HG03442 (cell line): ENCODE results near the gene MARF1.

ENCODE experiments used
- ATAC-seq: cut with Tn5 transposase; IDR thresholded peaks from one replicate; pipeline ENCODE4 v1.9.1; 2021; ENCODE audit warnings: mild to moderate bottlenecking, moderate library complexity; ENCODE audit not compliant: unreplicated experiment

MARF1 gene

GRCh38 chr16:15601212-15601879 lies 41.6 kb downstream of the MARF1 start:
- ATAC-seq = no peak

DNA sequence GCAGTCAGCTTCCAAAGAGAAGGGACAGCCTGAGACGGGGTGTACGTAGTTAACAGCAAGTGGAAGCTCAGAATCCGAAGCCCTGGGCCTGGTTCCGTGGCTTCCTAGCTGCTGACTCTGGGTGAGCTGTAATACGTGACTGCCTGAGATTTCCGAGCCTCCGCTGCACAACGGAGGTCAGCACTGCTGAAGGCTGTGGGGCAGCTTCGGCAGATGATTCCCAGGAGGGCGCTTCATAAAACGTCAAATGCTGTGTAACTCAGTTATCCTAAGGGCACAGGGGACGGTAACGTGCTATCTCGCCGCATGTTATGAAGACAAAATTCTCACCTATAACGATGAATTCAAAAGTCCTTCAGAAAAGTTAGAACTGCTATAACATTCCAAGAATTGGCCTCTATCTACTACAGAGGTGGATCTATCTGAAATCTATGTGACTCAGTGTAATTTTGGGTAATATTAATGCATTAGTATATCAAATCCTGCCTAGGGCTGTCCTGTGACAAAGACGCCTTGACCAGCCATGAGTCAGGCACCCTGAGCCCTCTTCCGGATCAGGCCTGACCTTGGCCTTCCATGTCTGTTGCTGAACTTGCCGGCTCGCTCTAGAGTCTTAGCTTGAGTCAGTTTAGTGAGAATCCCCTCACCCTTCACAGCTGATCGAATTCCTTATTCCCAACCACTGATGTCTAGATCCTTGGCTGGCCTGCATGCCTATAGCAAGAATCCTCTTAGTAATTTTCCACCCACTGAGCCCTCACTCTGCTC lies 43.5 kb downstream of the MARF1 start:
- no peak for ATAC-seq

DNA sequence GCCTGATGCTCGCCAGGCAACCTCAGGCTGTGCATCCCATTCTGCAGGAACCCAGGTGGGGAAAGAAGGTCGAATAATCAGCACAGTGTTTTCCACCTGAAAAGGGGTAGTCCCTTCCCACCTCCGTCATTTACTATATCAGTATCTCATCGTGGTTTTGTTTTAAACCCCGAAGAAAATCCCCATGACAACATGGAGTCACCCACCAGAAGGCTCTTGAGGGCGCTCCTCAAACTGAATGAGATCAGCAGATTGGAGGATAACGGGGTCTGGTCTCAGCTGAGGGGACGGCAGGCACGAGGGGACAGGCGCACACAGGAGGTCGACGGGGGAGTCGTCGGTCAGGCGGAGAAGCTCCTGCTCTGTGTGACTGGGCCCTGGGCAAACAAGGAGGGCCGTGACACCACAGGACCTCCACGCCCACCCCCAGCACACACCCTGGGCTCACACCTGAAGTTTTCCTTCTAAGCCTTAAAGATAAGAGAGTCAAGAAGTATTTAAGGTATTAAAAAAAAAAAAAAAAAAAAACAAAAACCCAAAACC lies 44.2 kb downstream of the MARF1 start:
- ATAC-seq = no peak

DNA sequence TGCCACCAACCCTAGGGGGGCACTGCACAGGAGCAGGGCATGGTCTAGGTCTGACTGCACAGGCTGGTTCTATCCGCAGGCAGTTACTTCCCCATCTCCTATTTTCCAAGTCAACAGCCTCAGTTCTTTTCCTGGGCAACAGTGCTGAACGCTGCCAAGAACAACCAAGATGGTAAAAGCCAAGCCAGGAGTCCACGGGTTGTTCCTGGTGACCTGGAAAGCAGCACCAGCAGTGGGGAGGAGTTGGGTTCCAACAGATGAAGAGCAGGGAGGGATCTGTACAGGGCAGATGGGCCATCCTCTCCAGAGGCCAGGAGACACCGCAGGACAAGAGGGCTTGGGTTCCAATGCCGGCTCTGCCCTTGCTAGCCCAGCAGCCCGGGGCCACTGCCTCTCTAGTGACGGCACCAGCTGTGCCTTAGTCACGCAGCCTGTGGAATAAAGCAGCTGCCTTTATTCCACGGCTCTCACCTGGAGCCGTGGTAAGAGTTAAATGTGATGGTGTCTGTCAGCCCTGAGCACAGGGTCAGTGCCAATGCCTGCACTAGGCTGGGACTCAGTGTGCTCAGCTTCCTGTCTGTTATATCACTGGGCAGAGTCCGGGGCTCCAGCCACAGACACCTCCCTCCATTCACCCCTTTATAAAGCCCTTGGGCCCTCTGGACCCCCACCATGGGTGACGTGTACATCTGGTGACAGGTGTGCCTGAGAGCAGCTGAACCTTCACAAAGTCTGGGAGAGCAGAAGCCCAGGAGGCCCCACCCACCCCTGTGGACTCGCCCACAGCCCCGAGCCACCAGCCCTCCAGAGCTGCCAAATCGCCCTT lies 44.9 kb downstream of the MARF1 start:
- no peak for ATAC-seq

- ATAC-seq = no peak
Observed at GRCh38 chr16:15597135-15597534, 45.8 kb downstream of the MARF1 start.

GRCh38 chr16:15594711-15595320 lies 48.1 kb downstream of the MARF1 start:
- ATAC-seq = no peak

- ATAC-seq = no peak
Observed at GRCh38 chr16:15593235-15593634, 49.7 kb downstream of the MARF1 start.

DNA sequence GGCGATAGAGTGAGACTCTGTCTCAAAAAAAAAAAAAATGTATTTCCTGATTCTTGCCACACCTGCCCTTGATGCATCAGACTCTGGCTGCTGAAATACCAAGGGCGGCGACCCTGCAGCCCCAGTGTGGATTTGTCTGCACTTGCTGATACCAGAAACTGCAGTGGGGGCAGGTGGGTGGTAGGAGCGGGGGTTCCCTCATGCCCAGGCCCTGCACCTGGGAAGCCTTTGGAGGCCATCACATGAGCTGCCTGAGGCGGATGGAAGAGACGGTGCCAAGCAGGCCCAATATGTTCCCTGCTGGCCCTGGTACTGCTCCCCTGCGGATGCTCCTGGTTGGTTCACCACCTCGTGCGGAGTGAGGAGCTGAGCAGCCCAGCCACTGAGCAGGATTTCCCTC lies 50.6 kb downstream of the MARF1 start:
- no peak for ATAC-seq

DNA sequence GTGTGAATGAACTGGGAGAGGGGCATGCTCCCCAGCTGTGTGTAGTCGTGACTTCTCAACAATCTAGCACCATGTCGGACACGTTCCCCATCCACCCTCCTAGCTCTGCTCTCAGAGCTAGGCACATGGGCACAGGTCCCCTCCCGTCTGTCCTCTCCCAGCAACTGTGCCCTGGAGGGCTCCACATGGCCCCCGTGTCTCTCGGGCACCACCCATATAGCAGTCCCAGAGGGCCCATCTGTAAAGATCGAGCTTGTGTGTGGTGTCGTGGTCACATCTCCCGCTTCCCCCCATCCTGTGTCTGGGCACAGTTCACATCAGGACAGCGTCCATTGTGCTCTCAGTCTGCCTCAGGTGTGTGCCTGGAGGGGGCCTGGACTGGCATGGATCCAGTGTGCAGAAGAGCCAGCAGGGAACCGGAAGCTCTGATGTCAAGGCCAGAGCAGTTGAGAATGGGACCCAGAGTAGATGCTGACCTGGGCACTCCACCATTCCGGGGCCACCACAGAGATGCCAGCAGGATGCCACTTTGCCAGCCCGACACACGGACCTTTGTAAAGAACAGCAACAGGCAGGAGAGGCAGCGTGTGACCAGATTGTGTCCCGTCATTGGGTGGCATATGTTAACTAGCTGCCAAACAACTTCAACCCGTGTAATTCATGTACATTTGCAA lies 55.7 kb downstream of the MARF1 start:
- no peak for ATAC-seq

DNA sequence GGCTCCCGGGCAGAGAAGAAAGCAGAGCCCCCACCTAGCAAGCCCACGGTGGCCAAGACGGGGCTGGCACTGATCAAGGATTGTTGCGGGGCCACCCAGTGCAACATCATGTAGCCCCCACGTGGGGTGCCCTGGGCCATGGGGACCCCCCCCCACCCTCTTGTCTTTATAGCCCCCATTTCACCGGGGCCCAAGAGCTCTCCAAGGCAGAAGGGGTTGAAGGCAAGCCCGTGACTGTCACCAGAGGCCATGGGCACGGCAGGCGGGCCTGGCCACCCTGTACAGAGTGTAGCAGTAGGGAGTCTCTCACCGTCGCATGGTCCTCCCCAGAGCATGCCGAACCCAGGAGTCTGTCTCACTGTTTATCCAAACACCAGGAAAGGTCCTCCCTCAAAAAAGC lies 56.2 kb downstream of the MARF1 start:
- ATAC-seq = no peak

GRCh38 chr16:15585956-15586355 lies 57.0 kb downstream of the MARF1 start:
- ATAC-seq = no peak

- ATAC-seq = no peak
Observed at GRCh38 chr16:15583526-15583925, 59.4 kb downstream of the MARF1 start.

- no peak for ATAC-seq
Observed at GRCh38 chr16:15581127-15581815, 61.7 kb downstream of the MARF1 start.

DNA sequence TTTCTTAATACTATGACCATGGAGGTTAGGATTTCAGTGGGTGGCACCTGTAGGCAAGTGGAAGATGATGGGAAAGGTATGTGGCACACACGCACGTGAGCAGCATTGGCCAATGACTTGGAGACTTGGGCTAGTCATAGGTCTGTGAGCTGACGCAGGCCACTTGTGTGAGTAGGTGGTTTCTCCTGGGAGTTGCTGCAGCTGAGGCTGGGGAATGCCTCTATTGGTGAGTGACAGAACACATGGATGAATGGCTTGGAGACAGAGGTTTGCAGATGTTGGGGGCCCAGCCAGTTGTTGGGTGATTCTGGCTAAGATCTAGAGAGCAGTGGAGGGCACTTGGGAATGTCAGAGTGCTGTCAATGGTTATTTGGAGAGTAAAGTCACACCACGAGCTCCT lies 64.1 kb downstream of the MARF1 start:
- ATAC-seq = no peak

DNA sequence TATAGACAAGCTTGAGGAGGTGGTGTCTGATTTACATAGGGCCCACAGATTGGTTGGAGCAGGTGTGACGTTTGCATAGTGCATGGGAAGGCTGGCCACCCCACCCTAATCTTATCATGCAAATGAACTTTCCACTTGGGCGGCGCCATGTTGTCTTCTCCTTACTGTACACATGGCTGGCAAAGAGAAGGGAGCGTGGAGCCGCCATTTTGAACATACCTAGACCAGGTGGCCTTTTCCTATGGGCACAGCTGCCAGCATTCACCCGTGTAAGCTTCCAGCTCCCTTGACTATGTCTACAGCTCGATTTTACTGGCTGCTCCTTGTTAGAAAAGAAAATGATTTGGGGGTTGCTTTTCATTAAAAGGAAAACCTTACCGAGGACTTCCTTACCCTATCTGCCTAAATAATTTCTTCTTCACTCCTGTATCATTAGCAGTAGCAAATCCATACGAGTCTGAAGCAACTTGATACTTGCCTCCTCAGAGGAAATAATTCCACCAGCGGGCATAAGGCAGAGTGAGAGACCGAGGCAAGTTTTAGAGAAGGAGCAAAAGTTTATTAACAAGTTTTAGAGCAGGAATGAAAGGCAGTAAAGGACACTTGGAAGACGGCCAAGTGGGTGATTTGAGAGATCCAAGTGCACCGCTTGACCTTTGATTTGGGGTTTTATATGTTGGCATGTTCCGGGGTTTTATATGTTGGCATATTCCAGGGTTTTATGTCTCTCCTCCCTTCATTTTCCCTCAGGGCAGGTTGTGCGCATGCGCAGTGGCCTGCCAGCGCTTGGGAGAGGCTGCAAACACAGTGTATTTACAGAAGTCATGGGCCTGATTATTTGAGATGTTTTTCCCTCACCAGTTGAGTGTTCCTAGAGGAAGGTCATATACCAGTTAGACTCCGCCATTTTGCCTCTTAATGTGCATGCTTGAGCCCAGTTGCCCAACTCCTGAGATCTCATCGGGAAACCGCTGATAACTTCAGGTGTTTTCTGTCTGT lies 65.7 kb downstream of the MARF1 start:
- no peak for ATAC-seq

GRCh38 chr16:15575293-15576049 lies 67.5 kb downstream of the MARF1 start:
- no peak for ATAC-seq

DNA sequence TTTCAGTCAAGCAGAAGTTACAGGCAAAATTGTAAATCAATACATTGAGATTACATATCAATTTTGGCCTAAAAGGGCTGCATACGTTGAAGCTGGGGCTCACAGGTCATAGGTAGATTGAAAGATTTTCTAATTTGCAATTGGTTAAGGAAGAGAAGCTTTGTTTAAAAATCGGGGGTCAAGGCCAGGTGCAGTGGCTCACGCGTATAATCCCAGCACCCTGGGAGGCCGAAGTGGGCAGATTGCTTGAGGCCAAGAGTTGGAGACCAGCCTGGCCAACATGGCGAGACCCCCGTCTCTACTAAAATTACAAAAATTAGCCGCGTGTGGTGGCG lies 68.4 kb downstream of the MARF1 start:
- no peak for ATAC-seq
